K562 (cell line): ENCODE data around the gene MB21D2. TPM values are rescaled to one million over a fixed set of nuclear protein-coding genes. Genes with fewer than 3 reads are reported as not detected.

Experiments used
- ATAC-seq: fragments of 200-7000 bp; cut with Tn5 transposase; 3 replicates; pipeline ENCODE4 v1.9.1; 2020; ENCODE audit warnings: moderate library complexity
- BruUV-seq: library from RNA; stranded (reverse); fragments of 400-500 nt; replicated peaks from 2 replicates; lab custom pipeline; 2021; lab: Mats Ljungman, UMichigan
- CTCF ChIA-PET: fragments of 300-600 bp; formaldehyde crosslinking; extraction: SDS; loops from one replicate; lab custom pipeline; 2021; ENCODE audit warnings: low intra/inter-chr PET ratio; lab: Yijun Ruan, JAX
- POLR2A ChIA-PET: fragments of 300-600, 350-650 bp; sonication (Branson Sonifier 250); formaldehyde crosslinking; extraction: SDS; loops from one replicate; lab custom pipeline; 2021; ENCODE audit warnings: antibody characterized with exemption, inconsistent platforms; lab: Yijun Ruan, JAX
- DNase-seq, 4 experiments: peaks; one replicate each; pipeline versions ENCODE4 v3.0.0 to v3.0.0-alpha.2; 2011 to 2018; ENCODE audit warnings: low spot score in 3 of 4, mixed read lengths in 3 of 4; ENCODE audit errors: extremely low read depth in 1 of 4
- FAIRE-seq: peaks from 2 replicates; lab custom pipeline; 2011; peaks lifted over from hg19 to GRCh38; lab: Jason Lieb, UNC
- H2AFZ ChIP-seq: 2 replicates; pipeline ENCODE4 v1.6.0; 2011; ENCODE audit warnings: low read depth, low read length, control low read depth, inconsistent platforms
- H3K27ac ChIP-seq: fragments of 200-600 bp; 3 replicates; pipeline ENCODE4 v1.8.0; 2011; ENCODE audit warnings: low read depth, mild to moderate bottlenecking, control low read depth, inconsistent platforms, low read length, moderate library complexity, mixed read lengths; ENCODE audit errors: extremely low read depth
- H3K27me3 ChIP-seq, 2 experiments: fragments of 300-600 bp in 1 of 2; 2 replicates in 1 of 2; 3 replicates in 1 of 2; pipeline versions ENCODE4 v1.6.0 to v1.8.0; 2011; ENCODE audit warnings: inconsistent platforms in 2 of 2, low read length in 2 of 2, mild to moderate bottlenecking in 1 of 2, mixed read lengths in 1 of 2, moderate library complexity in 1 of 2; ENCODE audit not compliant: control insufficient read depth in 2 of 2, insufficient read depth in 2 of 2
- H3K36me3 ChIP-seq: fragments of 300-600 bp; 3 replicates; pipeline ENCODE4 v1.8.0; 2011; ENCODE audit warnings: mild to moderate bottlenecking, low read length, inconsistent platforms; ENCODE audit not compliant: control insufficient read depth, insufficient read depth
- H3K4me1 ChIP-seq, 2 experiments: fragments of 200-600 bp in 1 of 2; replicated peaks in 1 of 2; 2 replicates in 1 of 2; 3 replicates in 1 of 2; pipeline versions ENCODE4 v1.5.1 to v1.8.0; 2011; ENCODE audit warnings: inconsistent platforms in 2 of 2, low read length in 2 of 2, mild to moderate bottlenecking in 1 of 2, mixed read lengths in 1 of 2, moderate library complexity in 1 of 2; ENCODE audit not compliant: control insufficient read depth in 2 of 2, insufficient read depth in 2 of 2
- H3K4me2 ChIP-seq: 2 replicates; pipeline ENCODE4 v1.6.1; 2011; ENCODE audit warnings: low read length, control low read depth, inconsistent platforms, mixed read lengths; ENCODE audit not compliant: insufficient read depth
- H3K4me3 ChIP-seq: fragments of 200-600 bp; sonication (generic), shearing (Covaris generic); 2 replicates; pipeline ENCODE4 v1.5.1; 2016; ENCODE audit warnings: control low read depth, inconsistent platforms
- H3K79me2 ChIP-seq: fragments of 200-600 bp; 3 replicates; pipeline ENCODE4 v1.8.0; 2011; ENCODE audit warnings: low read length, inconsistent platforms; ENCODE audit not compliant: control insufficient read depth, insufficient read depth
- H3K9ac ChIP-seq, 2 experiments: 2 replicates each; pipeline versions ENCODE4 v1.6.0 to v1.6.1; 2011; ENCODE audit warnings: low read depth in 2 of 2, low read length in 2 of 2, control low read depth in 1 of 2, inconsistent platforms in 1 of 2, mild to moderate bottlenecking in 1 of 2, mixed read lengths in 1 of 2; ENCODE audit not compliant: insufficient read depth in 1 of 2
- H3K9me1 ChIP-seq: one replicate; pipeline ENCODE4 v1.6.0; 2011; ENCODE audit warnings: inconsistent platforms, mild to moderate bottlenecking, low read length, moderate library complexity; ENCODE audit not compliant: control insufficient read depth, insufficient read depth
- H3K9me3 ChIP-seq: replicated peaks from 2 replicates; pipeline ENCODE4 v1.5.1; 2011; ENCODE audit warnings: low read depth, low read length, inconsistent platforms; ENCODE audit not compliant: control insufficient read depth, insufficient read depth
- H4K20me1 ChIP-seq: replicated peaks from 2 replicates; pipeline ENCODE4 v1.6.1; 2011; ENCODE audit warnings: low read length, inconsistent platforms, mixed read lengths; ENCODE audit not compliant: control insufficient read depth, insufficient read depth
- C11orf30 ChIP-seq: fragments of 450-650 bp; IDR thresholded peaks from 2 replicates; pipeline ENCODE4 v1.6.1; 2016; ENCODE audit warnings: low read depth, mild to moderate bottlenecking
- CBX5 ChIP-seq: IDR thresholded peaks from 2 replicates; pipeline ENCODE4 v1.6.1; 2014; ENCODE audit warnings: low read depth, borderline replicate concordance
- ESRRA ChIP-seq: fragments of 450-650 bp; IDR thresholded peaks from 2 replicates; pipeline ENCODE4 v1.6.1; 2014; ENCODE audit warnings: low read depth, mild to moderate bottlenecking, moderate library complexity, borderline replicate concordance
- ETV5 ChIP-seq: sonication (generic); formaldehyde crosslinking; IDR thresholded peaks from 2 replicates; pipeline ENCODE4 v1.4.0; 2020; ENCODE audit warnings: low read depth, mild to moderate bottlenecking, missing genetic modification reagents
- FOXJ2 ChIP-seq: fragments of 200-800 bp; sonication (Bioruptor generic); IDR thresholded peaks from 2 replicates; pipeline ENCODE4 v1.6.1; 2016; ENCODE audit warnings: missing genetic modification characterization, missing compliant biosample characterization
- HDAC1 ChIP-seq, 2 experiments: fragments of 450-650 bp; IDR thresholded peaks; 2 replicates each; pipeline ENCODE4 v1.6.1; 2016 to 2017; ENCODE audit warnings: inconsistent platforms in 1 of 2, mild to moderate bottlenecking in 1 of 2, moderate library complexity in 1 of 2
- IRF2 ChIP-seq: sonication (generic); formaldehyde crosslinking; IDR thresholded peaks from 2 replicates; pipeline ENCODE4 v1.8.1; 2022; ENCODE audit warnings: mild to moderate bottlenecking, missing genetic modification reagents
- KDM5B ChIP-seq: fragments of 200-600 bp; sonication (generic); IDR thresholded peaks from 2 replicates; pipeline ENCODE4 v1.6.1; 2012; ENCODE audit warnings: low read depth, mild to moderate bottlenecking, moderate library complexity, low read length, control low read depth, inconsistent platforms; ENCODE audit not compliant: insufficient replicate concordance
- MEF2A ChIP-seq: IDR thresholded peaks from 2 replicates; pipeline ENCODE4 v1.6.1; 2011; ENCODE audit warnings: low read depth, mild to moderate bottlenecking, low read length, moderate library complexity; ENCODE audit not compliant: control insufficient read depth
- U2AF1 ChIP-seq: fragments of 200-400 bp; formaldehyde crosslinking; optimal IDR thresholded peaks from 2 replicates; pipeline ENCODE3; 2017; ENCODE audit warnings: mild to moderate bottlenecking, low read depth, low read length, moderate library complexity
- ZC3H11A ChIP-seq: IDR thresholded peaks from 2 replicates; pipeline ENCODE4 v1.6.1; 2012; ENCODE audit warnings: low read depth, low read length, improper control_type of control experiment
- ZFP36 ChIP-seq: fragments of 150-350 bp; IDR thresholded peaks from 2 replicates; pipeline ENCODE4 v1.6.1; 2018; ENCODE audit warnings: low read length, low read depth; ENCODE audit not compliant: partially characterized antibody
- ZNF12 ChIP-seq: sonication (generic); formaldehyde crosslinking; IDR thresholded peaks from 2 replicates; pipeline ENCODE4 v1.4.0; 2020; ENCODE audit warnings: mild to moderate bottlenecking, missing genetic modification reagents
- ZNF311 ChIP-seq: fragments of 250-450 bp; sonication (Bioruptor Pico); IDR thresholded peaks from 2 replicates; pipeline ENCODE4 v1.4.0; 2020; ENCODE audit warnings: mild to moderate bottlenecking, moderate library complexity
- ZNF589 ChIP-seq: fragments of 200-800 bp; sonication (Bioruptor generic); IDR thresholded peaks from 2 replicates; pipeline ENCODE4 v1.6.1; 2016; ENCODE audit warnings: low read depth, missing genetic modification characterization, missing compliant biosample characterization
- ZNF707 ChIP-seq: fragments of 250-450 bp; sonication (Bioruptor Pico); conservative IDR thresholded peaks from 2 replicates; pipeline ENCODE4 v1.8.0; 2022; ENCODE audit warnings: inconsistent platforms, mild to moderate bottlenecking, moderate library complexity
- ZNF766 ChIP-seq: fragments of 200-800 bp; sonication (Bioruptor generic); conservative IDR thresholded peaks from 2 replicates; pipeline ENCODE4 v1.6.1; 2016; ENCODE audit warnings: missing genetic modification characterization, missing compliant biosample characterization
- WGBS: fragments of 100-300 bp; shearing (Covaris generic); methylation state at CpG from one replicate; pipeline ENCODE4 v1.1.6; 2016; ENCODE audit warnings: low coverage, mixed read lengths; ENCODE audit not compliant: insufficient coverage; ENCODE audit errors: missing lambda C conversion rate; 5-methylcytosine and 5-hydroxymethylcytosine counted together
- in situ Hi-C: fragments of 300-500 bp; cut with MboI; formaldehyde crosslinking; loops from 4 replicates; pipeline ENCODE4 v1.15.0; 2018; ENCODE audit warnings: inconsistent platforms, mixed read lengths
- intact Hi-C: fragments of 100-400 bp; cut with micrococcal nuclease; formaldehyde crosslinking; loops from 2 replicates; pipeline ENCODE4 v1.14.2; 2022
- polyA plus RNA-seq, 8 experiments: library from polyadenylated mRNA; depleted of rRNA in 4 of 8; stranded (reverse) in 5 of 8; unstranded in 3 of 8; fragments of >200 nt; fragmentation: Nextera tagmentation in 2 of 8; fragmentation: Illumina TruSeq in 1 of 8; extraction: Ambion mirVana in 2 of 8; extraction: Trizol in 1 of 8; gene quantifications; 2 replicates each; pipeline versions ENCODE4 v1.2.1 to v1.2.3, GENCODE V29; 2011 to 2014; ENCODE audit warnings: inconsistent platforms in 1 of 8, missing spikeins in 1 of 8
- total RNA-seq, 7 experiments: library from RNA; depleted of rRNA in 6 of 7; stranded (reverse); fragments of >200 nt in 6 of 7; fragmentation: Illumina TruSeq in 2 of 7; extraction: Trizol in 2 of 7; gene quantifications; 2 replicates each; pipeline versions ENCODE4 v1.2.1 to v1.2.3, GENCODE V29; 2011 to 2021; ENCODE audit warnings: low replicate concordance in 1 of 7
- TF ChIP-seq, protein P1 (sequence below): IDR thresholded peaks from 3 replicates; pipeline ENCODE4 v1.6.1; 2011; ENCODE audit warnings: borderline replicate concordance, mild to moderate bottlenecking; ENCODE audit not compliant: insufficient read length, insufficient read depth
- TF ChIP-seq, protein P2 (sequence below): fragments of 250-450 bp; sonication (Bioruptor Pico); IDR thresholded peaks from 2 replicates; pipeline ENCODE4 v1.5.0; 2022; ENCODE audit warnings: mild to moderate bottlenecking

The MB21D2 gene
- total and polyA plus RNA-seq, 9 of the 15 experiments (the other 6 are each of a cell fraction or from before 2014, with no cell fraction given): 0.01 TPM; not detected in 8

DNA sequence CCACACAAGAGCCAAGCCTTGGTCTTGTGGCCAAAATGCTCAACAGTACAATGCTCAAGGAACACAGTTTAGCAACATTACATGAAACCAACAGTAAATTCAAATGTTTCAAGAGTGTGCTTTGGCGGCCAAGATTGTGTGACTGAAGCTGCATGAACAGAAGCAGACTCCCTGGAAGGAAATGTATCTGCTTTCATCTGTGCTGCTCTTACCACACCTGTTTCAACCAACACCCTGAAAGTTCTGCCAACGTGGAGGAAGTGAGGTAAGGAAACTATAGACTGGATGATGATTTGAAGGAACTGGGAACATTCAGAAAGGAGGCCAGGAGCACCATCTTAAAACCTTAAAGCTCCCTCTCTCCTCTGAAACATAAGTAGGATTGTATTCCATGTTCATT is 55.7 kb downstream of the MB21D2 start:
- Histone ChIP-seq H3K9me3 (no peaks in the 10 kb centered on the region), H3K36me3 (no peaks in the 10 kb centered on the region), H3K9me1 (no peaks in the 10 kb centered on the region), H3K4me3 (no peak overlapping the region), H4K20me1 (no peaks in the 10 kb centered on the region; the same call in 1 of the 2 replicates), H3K27me3 (peaks cover 0 to 14% of the 10 kb centered on the region in 2 experiments; a peak in 2 of 5 replicates), H3K4me2 (no peak overlapping the region), H2AFZ (no peak overlapping the region), H3K4me1 (no peaks in the 10 kb centered on the region), H3K27ac (no peak overlapping the region), H3K9ac (no peak overlapping the region), H3K79me2 (no peaks in the 10 kb centered on the region)
- in situ Hi-C loops: no loop called here
- POLR2A ChIA-PET: no interaction called here
- 0% methylated on average over 2 of the region's 2 CpGs for WGBS
- TF ChIP-seq, protein P1, sequence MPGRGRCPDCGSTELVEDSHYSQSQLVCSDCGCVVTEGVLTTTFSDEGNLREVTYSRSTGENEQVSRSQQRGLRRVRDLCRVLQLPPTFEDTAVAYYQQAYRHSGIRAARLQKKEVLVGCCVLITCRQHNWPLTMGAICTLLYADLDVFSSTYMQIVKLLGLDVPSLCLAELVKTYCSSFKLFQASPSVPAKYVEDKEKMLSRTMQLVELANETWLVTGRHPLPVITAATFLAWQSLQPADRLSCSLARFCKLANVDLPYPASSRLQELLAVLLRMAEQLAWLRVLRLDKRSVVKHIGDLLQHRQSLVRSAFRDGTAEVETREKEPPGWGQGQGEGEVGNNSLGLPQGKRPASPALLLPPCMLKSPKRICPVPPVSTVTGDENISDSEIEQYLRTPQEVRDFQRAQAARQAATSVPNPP: no peak
- TF ChIP-seq FOXJ2 (no peak), ZC3H11A (no peak), CBX5 (no peak), U2AF1 (no peak), C11orf30 (no peak), KDM5B (no peak), ZFP36 (no peak), IRF2 (CRISPR knock-in tag) (no peak), HDAC1 (IDR thresholded peaks at IDR 0.05) (no peak), ZNF589 (CRISPR knock-in tag) (no peak), ZNF311 (CRISPR knock-in tag) (no peak), ESRRA (no peak), ZNF707 (CRISPR knock-in tag) (no peak), ETV5 (CRISPR knock-in tag) (no peak), ZNF766 (CRISPR knock-in tag) (no peak), MEF2A (no peak), ZNF12 (CRISPR knock-in tag) (no peak)
- TF ChIP-seq, protein P2, sequence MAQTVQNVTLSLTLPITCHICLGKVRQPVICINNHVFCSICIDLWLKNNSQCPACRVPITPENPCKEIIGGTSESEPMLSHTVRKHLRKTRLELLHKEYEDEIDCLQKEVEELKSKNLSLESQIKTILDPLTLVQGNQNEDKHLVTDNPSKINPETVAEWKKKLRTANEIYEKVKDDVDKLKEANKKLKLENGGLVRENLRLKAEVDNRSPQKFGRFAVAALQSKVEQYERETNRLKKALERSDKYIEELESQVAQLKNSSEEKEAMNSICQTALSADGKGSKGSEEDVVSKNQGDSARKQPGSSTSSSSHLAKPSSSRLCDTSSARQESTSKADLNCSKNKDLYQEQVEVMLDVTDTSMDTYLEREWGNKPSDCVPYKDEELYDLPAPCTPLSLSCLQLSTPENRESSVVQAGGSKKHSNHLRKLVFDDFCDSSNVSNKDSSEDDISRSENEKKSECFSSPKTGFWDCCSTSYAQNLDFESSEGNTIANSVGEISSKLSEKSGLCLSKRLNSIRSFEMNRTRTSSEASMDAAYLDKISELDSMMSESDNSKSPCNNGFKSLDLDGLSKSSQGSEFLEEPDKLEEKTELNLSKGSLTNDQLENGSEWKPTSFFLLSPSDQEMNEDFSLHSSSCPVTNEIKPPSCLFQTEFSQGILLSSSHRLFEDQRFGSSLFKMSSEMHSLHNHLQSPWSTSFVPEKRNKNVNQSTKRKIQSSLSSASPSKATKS (CRISPR knock-in tag): no peak
- DNase-seq (no peak), FAIRE-seq (no peak), ATAC-seq (no peak)
- CTCF ChIA-PET: no interaction called here
- BruUV-seq: no TSS peak
- intact Hi-C loops: no loop called here
